Measurements from ENCODE around the gene DYSF.

The DYSF gene

DNA sequence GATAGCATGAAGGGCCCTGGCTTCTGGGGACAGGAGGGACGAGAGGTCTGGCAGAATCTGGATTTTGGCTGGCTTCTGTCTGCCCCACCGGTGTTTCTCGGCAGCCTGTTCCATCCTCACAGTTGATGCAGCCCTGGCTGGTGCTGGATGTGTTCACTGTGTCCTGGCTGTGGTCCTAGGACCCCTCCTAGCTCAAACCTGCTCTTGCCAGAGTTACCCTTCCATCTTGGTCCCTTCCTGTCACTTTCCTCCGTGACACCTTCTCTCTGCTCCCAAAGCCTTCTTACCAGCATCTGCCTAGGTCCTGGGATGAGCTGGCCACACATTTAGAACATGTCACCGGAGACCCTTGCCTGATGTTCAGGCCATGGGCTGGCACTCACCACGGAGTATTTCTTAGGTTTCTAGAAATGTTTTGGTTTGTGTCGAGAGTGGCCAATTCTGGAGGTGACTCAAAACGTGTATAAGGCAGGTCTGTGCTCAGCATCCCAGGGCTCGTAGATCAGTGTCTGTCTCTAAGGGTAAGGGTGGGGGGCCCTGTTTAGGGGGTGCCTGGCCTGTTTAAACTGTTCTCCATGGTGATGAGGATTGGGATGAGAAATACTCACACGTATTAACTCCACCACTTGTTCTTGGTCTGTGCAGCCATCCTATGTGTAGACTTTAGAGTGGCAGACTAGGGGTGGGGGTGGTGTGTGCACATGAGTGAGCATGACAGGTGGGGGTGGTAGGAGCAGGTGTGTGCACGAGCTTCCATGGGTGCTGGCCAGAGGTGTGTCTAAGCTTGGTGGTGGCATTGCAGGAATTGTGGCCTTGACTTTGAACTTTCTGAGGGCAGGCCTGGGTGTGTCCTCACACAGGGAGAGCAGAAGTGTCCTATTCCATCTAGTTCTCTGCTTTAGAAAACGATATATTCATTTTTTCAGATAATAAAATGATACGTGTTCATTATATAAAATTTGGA lies 162.7 kb downstream of the DYSF start:
- H3K4me2 ChIP-seq = no peak overlapping the region
- H3K27me3 ChIP-seq (ENCODE audit: insufficient read depth, low read depth) = no peaks in the 10 kb centered on the region
- no peak overlapping the region for H3K9ac ChIP-seq
- H3K4me3 ChIP-seq (IDR thresholded peaks at IDR 0.05; ENCODE audit: insufficient read depth, low read depth, low read length) = no peak overlapping the region
- no peaks in the 10 kb centered on the region for H4K20me1 ChIP-seq (ENCODE audit: insufficient read depth)
- H3K79me2 ChIP-seq (ENCODE audit: insufficient read depth, low read depth) = no peaks in the 10 kb centered on the region
- H2AFZ ChIP-seq (ENCODE audit: low read depth) = no peak overlapping the region
- TF ChIP-seq CTCF (conservative IDR thresholded peaks at IDR 0.05; ENCODE audit: low read depth, low read length) = no peak
- no peaks in the 10 kb centered on the region for H3K36me3 ChIP-seq (ENCODE audit: insufficient read depth)
- H3K27ac ChIP-seq = no peak overlapping the region
- H3K4me1 ChIP-seq (ENCODE audit: low read depth, poor library complexity, severe bottlenecking) = no peaks in the 10 kb centered on the region

GRCh38 chr2:71617266-71617665 lies 163.9 kb downstream of the DYSF start:
- H4K20me1 ChIP-seq (ENCODE audit: insufficient read depth) = no peaks in the 10 kb centered on the region
- no peaks in the 10 kb centered on the region for H3K36me3 ChIP-seq (ENCODE audit: insufficient read depth)
- H3K79me2 ChIP-seq (ENCODE audit: insufficient read depth, low read depth) = no peaks in the 10 kb centered on the region
- no peak overlapping the region for H3K27ac ChIP-seq
- H3K4me1 ChIP-seq (ENCODE audit: low read depth, poor library complexity, severe bottlenecking) = no peaks in the 10 kb centered on the region
- no peak overlapping the region for H2AFZ ChIP-seq (ENCODE audit: low read depth)
- no peak for TF ChIP-seq CTCF (conservative IDR thresholded peaks at IDR 0.05; ENCODE audit: low read depth, low read length)
- no peak overlapping the region for H3K4me2 ChIP-seq
- H3K9ac ChIP-seq = no peak overlapping the region
- H3K27me3 ChIP-seq (ENCODE audit: insufficient read depth, low read depth) = no peaks in the 10 kb centered on the region
- H3K4me3 ChIP-seq (IDR thresholded peaks at IDR 0.05; ENCODE audit: insufficient read depth, low read depth, low read length) = no peak overlapping the region

GRCh38 chr2:71618327-71619113 lies 165.2 kb downstream of the DYSF start:
- Histone ChIP-seq H2AFZ (ENCODE audit: low read depth) (no peak overlapping the region), H3K9ac (no peak overlapping the region)
- no peak for TF ChIP-seq CTCF (conservative IDR thresholded peaks at IDR 0.05; ENCODE audit: low read depth, low read length)

GRCh38 chr2:71619230-71619741 lies 165.9 kb downstream of the DYSF start:
- H3K9ac ChIP-seq = no peak overlapping the region
- H3K27me3 ChIP-seq (ENCODE audit: insufficient read depth, low read depth) = no peaks in the 10 kb centered on the region
- no peaks in the 10 kb centered on the region for H3K79me2 ChIP-seq (ENCODE audit: insufficient read depth, low read depth)
- H3K4me2 ChIP-seq = no peak overlapping the region
- no peak overlapping the region for H3K27ac ChIP-seq
- no peaks in the 10 kb centered on the region for H3K36me3 ChIP-seq (ENCODE audit: insufficient read depth)
- H4K20me1 ChIP-seq (ENCODE audit: insufficient read depth) = no peaks in the 10 kb centered on the region
- H3K4me1 ChIP-seq (ENCODE audit: low read depth, poor library complexity, severe bottlenecking) = no peaks in the 10 kb centered on the region
- TF ChIP-seq CTCF (conservative IDR thresholded peaks at IDR 0.05; ENCODE audit: low read depth, low read length) = no peak
- no peak overlapping the region for H2AFZ ChIP-seq (ENCODE audit: low read depth)
- H3K4me3 ChIP-seq (IDR thresholded peaks at IDR 0.05; ENCODE audit: insufficient read depth, low read depth, low read length) = no peak overlapping the region

More at GRCh38 chr2:71618327-71619113, 165.2 kb downstream of the DYSF start:
- no peaks in the 10 kb centered on the region for H3K27me3 ChIP-seq (ENCODE audit: insufficient read depth, low read depth)
- no peak overlapping the region for H3K27ac ChIP-seq
- H3K36me3 ChIP-seq (ENCODE audit: insufficient read depth) = no peaks in the 10 kb centered on the region
- H3K4me3 ChIP-seq (IDR thresholded peaks at IDR 0.05; ENCODE audit: insufficient read depth, low read depth, low read length) = no peak overlapping the region
- no peaks in the 10 kb centered on the region for H4K20me1 ChIP-seq (ENCODE audit: insufficient read depth)
- no peaks in the 10 kb centered on the region for H3K79me2 ChIP-seq (ENCODE audit: insufficient read depth, low read depth)
- H3K4me1 ChIP-seq (ENCODE audit: low read depth, poor library complexity, severe bottlenecking) = no peaks in the 10 kb centered on the region
- H3K4me2 ChIP-seq = no peak overlapping the region
